Measurements from ENCODE around the gene FCRL4. TPM values are rescaled to one million over a fixed set of nuclear protein-coding genes. Genes with fewer than 3 reads are reported as not detected.

FCRL4 gene
- total and polyA plus RNA-seq, 2 donors (not counting 1 experiment from before 2014, with no cell fraction given): 0.09 to 0.30 TPM

Other genes with a start within 250 kb of the FCRL4 start
- 34.0 and 35.0 TPM in 2 replicates for gene FCRL5, start 45.6 kb downstream of the FCRL4 start, total RNA-seq
- 80.1 and 108 TPM in 2 replicates for gene FCRL5, start 45.6 kb downstream of the FCRL4 start, polyA plus RNA-seq
- gene FCRL3, start 102.7 kb upstream of the FCRL4 start, total RNA-seq: 108 and 115 TPM in 2 replicates
- 220 and 248 TPM in 2 replicates for gene FCRL3, start 102.7 kb upstream of the FCRL4 start, polyA plus RNA-seq
- 78.3 and 81.0 TPM in 2 replicates for gene FCRL2, start 179.0 kb upstream of the FCRL4 start, total RNA-seq
- 184 and 254 TPM in 2 replicates for gene FCRL2, start 179.0 kb upstream of the FCRL4 start, polyA plus RNA-seq
- gene FCRL1, start 222.0 kb upstream of the FCRL4 start, total RNA-seq: 277 and 306 TPM in 2 replicates
- 860 and 953 TPM in 2 replicates for gene FCRL1, start 222.0 kb upstream of the FCRL4 start, polyA plus RNA-seq
- 0.12 and 0.17 TPM in 2 replicates for gene CD5L, start 243.7 kb upstream of the FCRL4 start, total RNA-seq
- not detected in 2 replicates for gene CD5L, start 243.7 kb upstream of the FCRL4 start, polyA plus RNA-seq

Data from B cell (primary cell).